Large intestine (tissue), 3 donors: ENCODE measurements around the gene AASDH. TPM values are rescaled to one million over a fixed set of nuclear protein-coding genes. Genes with fewer than 3 reads are reported as not detected.
A peak's percentile ranks its signal among the peaks of the same experiment; 100 is the strongest.

Experiments used
- DNase-seq, 2 donors: peaks; one replicate each; pipeline versions ENCODE4 v3.0.0 to v3.0.0-alpha.2; 2013
- H3K27ac ChIP-seq: one replicate; pipeline ENCODE4 v1.5.1; 2013; ENCODE audit warnings: low read length
- H3K27me3 ChIP-seq: 2 replicates; pipeline ENCODE4 v1.6.1; 2013; ENCODE audit warnings: low read length; ENCODE audit not compliant: control insufficient read depth, insufficient read depth
- H3K36me3 ChIP-seq: 2 replicates; pipeline ENCODE4 v1.6.1; 2013; ENCODE audit warnings: low read length; ENCODE audit not compliant: control insufficient read depth, insufficient read depth
- H3K4me1 ChIP-seq: one replicate; pipeline ENCODE4 v1.6.1; 2013; ENCODE audit warnings: low read length; ENCODE audit not compliant: control insufficient read depth, insufficient read depth
- H3K4me3 ChIP-seq: one replicate; pipeline ENCODE4 v1.5.1; 2013; ENCODE audit warnings: low read length
- H3K9me3 ChIP-seq: one replicate; pipeline ENCODE4 v1.6.1; 2013; ENCODE audit warnings: mild to moderate bottlenecking, low read depth, low read length, moderate library complexity; ENCODE audit not compliant: control insufficient read depth
- WGBS: methylation state at CpG from one replicate; pipeline ENCODE4 v1.1.5; 2013; ENCODE audit warnings: low lambda C conversion rate; ENCODE audit not compliant: insufficient coverage; 5-methylcytosine and 5-hydroxymethylcytosine counted together
- polyA plus RNA-seq: library from polyadenylated mRNA; unstranded; fragments of 120-200 nt; gene quantifications from one replicate; pipeline ENCODE4 v1.2.1, GENCODE V29; 2013

AASDH gene
- polyA plus RNA-seq, 1 donor = 12.6 TPM

GRCh38 chr4:56305390-56305789 is 81.9 kb downstream of the AASDH start:
- peaks cover 43% of the 10 kb centered on the region for H3K36me3 ChIP-seq
- peak overlapping the region; percentile 27 for H3K27ac ChIP-seq
- peaks cover 37% of the 10 kb centered on the region for H3K4me1 ChIP-seq
- WGBS = no CpG with 5 or more reads among the region's 1 CpG
- H3K27me3 ChIP-seq = no peaks in the 10 kb centered on the region
- no peaks in the 10 kb centered on the region for H3K9me3 ChIP-seq
- no peak overlapping the region for H3K4me3 ChIP-seq
- DNase-seq = no peak

DNA sequence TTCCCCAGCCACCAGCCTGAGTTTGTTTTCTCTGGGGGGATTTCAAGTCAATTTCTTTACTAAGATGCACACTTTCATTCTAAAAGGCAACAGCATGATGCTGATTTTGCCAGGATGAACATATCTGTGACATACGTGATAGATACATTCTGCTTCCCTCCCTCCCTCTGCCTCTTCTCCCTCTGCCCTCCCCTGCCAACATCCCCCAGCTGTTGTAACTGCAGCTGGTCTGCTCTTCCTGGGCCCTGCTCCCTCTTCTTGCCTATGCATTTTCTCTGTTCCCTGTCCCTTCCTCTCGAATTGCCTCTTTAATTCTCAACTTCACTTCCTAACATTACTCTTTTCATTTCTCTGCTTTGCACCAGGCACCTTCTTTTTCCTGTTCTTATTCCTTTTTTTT is 83.4 kb downstream of the AASDH start:
- H3K4me1 ChIP-seq = peaks cover 44% of the 10 kb centered on the region
- WGBS = 86% methylated on average over 1 of the region's 2 CpGs
- H3K9me3 ChIP-seq = no peaks in the 10 kb centered on the region
- no peak overlapping the region for H3K27ac ChIP-seq
- H3K27me3 ChIP-seq = no peaks in the 10 kb centered on the region
- H3K36me3 ChIP-seq = peaks cover 38% of the 10 kb centered on the region
- H3K4me3 ChIP-seq = no peak overlapping the region
- DNase-seq = no peak

- no peak overlapping the region for H3K4me3 ChIP-seq
- WGBS = no CpG with 5 or more reads among the region's 3 CpGs
- H3K9me3 ChIP-seq = no peaks in the 10 kb centered on the region
- peaks cover 31% of the 10 kb centered on the region for H3K36me3 ChIP-seq
- H3K4me1 ChIP-seq = peaks cover 49% of the 10 kb centered on the region
- H3K27me3 ChIP-seq = no peaks in the 10 kb centered on the region
- no peak overlapping the region for H3K27ac ChIP-seq
- no peak for DNase-seq
These were observed 84.5 kb downstream of the AASDH start for GRCh38 chr4:56302760-56303159.

GRCh38 chr4:56301997-56302496 is 85.2 kb downstream of the AASDH start:
- WGBS = 80% methylated on average over 1 of the region's 8 CpGs
- Histone ChIP-seq H3K36me3 (peaks cover 27% of the 10 kb centered on the region), H3K27ac (peak overlapping the region; percentile 5), H3K27me3 (no peaks in the 10 kb centered on the region), H3K4me1 (peaks cover 49% of the 10 kb centered on the region), H3K9me3 (no peaks in the 10 kb centered on the region), H3K4me3 (no peak overlapping the region)
- no peak for DNase-seq

DNA sequence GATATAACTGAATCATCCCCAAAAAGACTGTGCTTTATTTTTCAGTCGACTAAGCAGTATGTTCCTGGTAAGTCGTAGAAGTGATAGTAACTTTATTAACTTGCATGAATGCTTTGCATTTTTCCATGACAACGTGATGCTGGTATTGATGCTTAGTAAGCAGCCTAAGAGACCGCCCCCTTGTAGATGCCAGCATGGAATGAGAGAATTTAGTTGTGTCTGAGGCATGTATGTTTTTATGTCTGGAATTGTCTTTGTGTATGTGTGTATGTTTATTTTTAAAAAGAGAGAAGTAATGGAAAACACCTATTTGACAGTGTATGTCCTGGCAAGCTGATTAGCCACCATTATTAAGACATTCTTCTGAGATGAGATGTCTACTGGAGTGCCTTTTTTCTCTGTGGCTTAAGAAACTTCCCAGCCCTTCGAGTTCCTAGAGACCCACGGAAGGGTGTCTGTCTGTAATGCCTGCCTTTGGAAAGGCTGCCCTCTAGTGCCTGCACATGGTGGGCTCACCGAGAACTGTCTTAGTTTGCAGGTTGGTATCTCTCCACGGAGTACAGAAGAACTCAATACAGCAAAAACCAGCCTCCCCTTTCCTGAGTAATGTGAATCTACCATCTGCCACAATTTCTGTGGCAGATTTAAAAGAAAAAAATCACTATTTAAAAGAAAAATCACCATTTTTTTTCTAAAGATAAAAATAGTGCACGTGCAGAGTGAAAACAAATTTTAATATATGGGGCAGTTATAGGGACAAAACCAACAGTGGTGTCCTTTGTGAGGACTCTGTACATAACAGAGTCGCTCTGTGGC is 85.9 kb downstream of the AASDH start:
- peak overlapping the region; percentile 51 for H3K27ac ChIP-seq
- no peaks in the 10 kb centered on the region for H3K27me3 ChIP-seq
- no peaks in the 10 kb centered on the region for H3K9me3 ChIP-seq
- DNase-seq = peak; percentile 78
- H3K36me3 ChIP-seq = peaks cover 27% of the 10 kb centered on the region
- no peak overlapping the region for H3K4me3 ChIP-seq
- H3K4me1 ChIP-seq = peaks cover 50% of the 10 kb centered on the region
- 86% methylated on average over 1 of the region's 10 CpGs for WGBS

DNA sequence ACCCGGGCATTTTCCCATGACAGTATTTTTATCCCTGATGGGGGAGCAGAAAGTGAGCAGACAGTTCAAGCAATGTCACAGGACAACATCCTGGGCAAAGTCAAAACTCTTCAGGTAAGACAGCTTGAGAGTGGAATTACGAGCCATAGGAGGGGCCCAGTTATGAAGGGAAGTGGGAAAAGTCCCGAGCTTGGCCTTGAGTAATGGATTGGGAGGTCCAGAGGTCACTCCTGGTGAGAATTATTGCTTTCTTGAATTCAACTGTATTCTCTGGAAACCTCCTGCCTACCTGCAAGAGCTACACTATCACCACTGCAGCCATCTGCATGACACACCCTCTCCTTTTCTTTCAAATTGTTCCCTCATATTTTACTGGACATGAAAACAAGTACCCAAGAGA is 89.1 kb downstream of the AASDH start:
- no CpG with 5 or more reads among the region's 3 CpGs for WGBS

DNA sequence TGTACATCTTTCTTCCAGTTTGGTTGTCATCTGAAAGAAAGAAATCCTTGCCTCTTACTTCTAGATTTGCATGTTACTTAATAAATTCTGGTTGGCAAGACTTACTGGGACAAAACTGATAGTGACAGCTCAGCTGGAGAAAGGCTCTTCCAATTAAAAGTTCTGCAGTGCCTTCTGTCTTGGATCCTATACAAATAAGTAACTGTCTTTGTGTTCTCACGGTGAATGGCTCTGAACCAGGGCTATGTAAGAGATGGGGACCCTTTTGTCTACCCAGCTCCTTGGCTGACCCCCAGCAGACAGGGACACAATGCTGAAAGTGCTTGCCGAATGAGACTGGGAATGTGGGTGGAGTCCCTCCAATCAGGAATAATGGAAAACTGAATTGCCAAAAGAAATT is 89.5 kb downstream of the AASDH start:
- peaks cover 47% of the 10 kb centered on the region for H3K4me1 ChIP-seq
- peak overlapping the region; percentile 87 for H3K27ac ChIP-seq
- WGBS = no CpG with 5 or more reads among the region's 2 CpGs

More for the DNA sequence above, 89.1 kb downstream of the AASDH start:
- H3K4me1 ChIP-seq = peaks cover 47% of the 10 kb centered on the region
- peaks cover 18% of the 10 kb centered on the region for H3K36me3 ChIP-seq
- H3K27ac ChIP-seq = peak overlapping the region; percentile 87
- peak; percentile 87 to 95 for DNase-seq
- no peaks in the 10 kb centered on the region for H3K27me3 ChIP-seq
- no peak overlapping the region for H3K4me3 ChIP-seq
- H3K9me3 ChIP-seq = no peaks in the 10 kb centered on the region

GRCh38 chr4:56296526-56296925 is 90.8 kb downstream of the AASDH start:
- H3K27ac ChIP-seq = peak overlapping the region; percentile 87
- H3K27me3 ChIP-seq = no peaks in the 10 kb centered on the region
- H3K4me3 ChIP-seq = no peak overlapping the region
- peaks cover 15% of the 10 kb centered on the region for H3K36me3 ChIP-seq
- peaks cover 38% of the 10 kb centered on the region for H3K4me1 ChIP-seq
- 43% methylated on average over 1 of the region's 3 CpGs for WGBS
- peak in 1 of 2 donors; percentile 69 for DNase-seq
- H3K9me3 ChIP-seq = no peaks in the 10 kb centered on the region

More for the DNA sequence above, 89.5 kb downstream of the AASDH start:
- no peak for DNase-seq
- no peak overlapping the region for H3K4me3 ChIP-seq
- no peaks in the 10 kb centered on the region for H3K9me3 ChIP-seq
- H3K27me3 ChIP-seq = no peaks in the 10 kb centered on the region
- peaks cover 18% of the 10 kb centered on the region for H3K36me3 ChIP-seq

- H3K27ac ChIP-seq = no peak overlapping the region
- DNase-seq = no peak
- no peaks in the 10 kb centered on the region for H3K27me3 ChIP-seq
- H3K4me1 ChIP-seq = peaks cover 37% of the 10 kb centered on the region
- H3K9me3 ChIP-seq = no peaks in the 10 kb centered on the region
- H3K36me3 ChIP-seq = peaks cover 13% of the 10 kb centered on the region
- no peak overlapping the region for H3K4me3 ChIP-seq
These were observed 94.2 kb downstream of the AASDH start for GRCh38 chr4:56293121-56293520.

DNA sequence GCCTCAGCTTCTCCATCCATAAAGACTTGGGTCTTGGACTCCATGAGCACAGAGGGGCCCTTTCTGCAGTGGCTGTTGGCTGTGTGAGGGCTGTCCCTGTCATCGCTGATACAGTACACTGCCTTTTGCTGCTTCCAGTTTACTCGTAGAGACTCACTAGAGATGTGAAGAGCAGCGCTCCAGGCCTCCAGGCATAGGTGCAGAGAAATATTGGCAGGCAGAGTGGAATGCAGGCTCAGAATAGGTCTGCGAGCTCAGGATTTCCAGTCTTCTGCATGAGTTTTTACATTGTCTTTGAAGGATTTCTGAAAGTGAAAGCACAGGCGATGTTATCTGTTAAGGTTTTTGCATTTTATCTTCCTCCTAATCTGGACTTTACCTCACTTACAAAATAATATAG is 97.4 kb downstream of the AASDH start:
- 33% methylated on average over 1 of the region's 5 CpGs for WGBS
- peak in 1 of 2 donors; percentile 52 for DNase-seq
- peaks cover 16% of the 10 kb centered on the region for H3K4me1 ChIP-seq
- H3K27me3 ChIP-seq = no peaks in the 10 kb centered on the region
- no peaks in the 10 kb centered on the region for H3K9me3 ChIP-seq
- H3K27ac ChIP-seq = peak overlapping the region; percentile 83
- peaks cover 22% of the 10 kb centered on the region for H3K36me3 ChIP-seq
- H3K4me3 ChIP-seq = no peak overlapping the region

GRCh38 chr4:56288663-56289062 is 98.6 kb downstream of the AASDH start:
- 50% methylated on average over 2 of the region's 3 CpGs for WGBS
- DNase-seq = no peak
- Histone ChIP-seq H3K27me3 (no peaks in the 10 kb centered on the region), H3K4me1 (peaks cover 21% of the 10 kb centered on the region), H3K36me3 (peaks cover 29% of the 10 kb centered on the region), H3K4me3 (no peak overlapping the region), H3K9me3 (no peaks in the 10 kb centered on the region), H3K27ac (no peak overlapping the region)
